Measurements from ENCODE around the gene SLC25A10. TPM values are rescaled to one million over a fixed set of nuclear protein-coding genes. Genes with fewer than 3 reads are reported as not detected.
A peak's percentile ranks its signal among the peaks of the same experiment; 100 is the strongest.

SLC25A10 gene
- total and polyA plus RNA-seq, 2 of the 4 experiments (the other 2 are of a cell fraction) = 14.9 to 19.0 TPM

- peak overlapping the region; percentile 61 for H3K9ac ChIP-seq (ENCODE audit: low read depth, low read length)
- H3K4me1 ChIP-seq (ENCODE audit: control insufficient read depth, insufficient read depth, low read length) = peaks cover 7% of the 10 kb centered on the region
- CTCF ChIA-PET = no interaction called here
- peaks cover 31% of the 10 kb centered on the region for H4K20me1 ChIP-seq (ENCODE audit: insufficient read depth, low read length)
- H3K27ac ChIP-seq (ENCODE audit: insufficient read depth, low read length) = peak overlapping the region; percentile 66
- H2BK5ac ChIP-seq (ENCODE audit: low read depth, low read length, poor library complexity, severe bottlenecking) = peak overlapping the region; percentile 53
- peak overlapping the region; percentile 75 for H2AK9ac ChIP-seq (replicated peaks; ENCODE audit: low read depth, low read length, poor library complexity)
- H2BK15ac ChIP-seq (ENCODE audit: low read depth, low read length) = no peak overlapping the region
- peak overlapping the region; percentile 5; the same call in 1 of the 2 replicates for H4K5ac ChIP-seq (ENCODE audit: low read depth, low read length)
- peak overlapping the region; percentile 79 for H3K4me3 ChIP-seq (ENCODE audit: insufficient read depth, low read depth, low read length)
- ATAC-seq (ENCODE audit: low read depth) (peak; percentile 16; the same call in 1 of the 2 replicates), DNase-seq (no peak)
- H3K9me1 ChIP-seq (ENCODE audit: insufficient read depth, low read length) = no peaks in the 10 kb centered on the region
- peaks cover 27% of the 10 kb centered on the region for H3K36me3 ChIP-seq (ENCODE audit: control insufficient read depth, insufficient read depth, low read length)
- peak overlapping the region; percentile 76 for H3K4me2 ChIP-seq (ENCODE audit: low read depth, low read length)
- BruUV-seq (replicated peaks) = no TSS peak
- intact Hi-C loops (cut with micrococcal nuclease) (no loop called here), in situ Hi-C loops (cut with MboI; ENCODE audit: low sequenced_read_pairs) (no loop called here), dilution Hi-C loops (cut with HindIII; ENCODE audit: low sequenced_read_pairs, unreplicated experiment) (no loop called here)
- H3K4ac ChIP-seq (ENCODE audit: low read depth, low read length) = peak overlapping the region; percentile 64
- H3K14ac ChIP-seq (replicated peaks; ENCODE audit: low read depth, low read length) = peak overlapping the region; percentile 86
- no peak overlapping the region for H2BK120ac ChIP-seq (ENCODE audit: low read depth, low read length)
- H3K23ac ChIP-seq (ENCODE audit: low read depth, low read length) = peak overlapping the region; percentile 34
- peak overlapping the region; percentile 93 for H2AFZ ChIP-seq (replicated peaks; ENCODE audit: low read length, poor library complexity)
- POLR2A ChIA-PET (ENCODE audit: unreplicated experiment) = no interaction called here
- WGBS, 2 experiments (ENCODE audit: extremely low coverage in 2 of 2, insufficient read length in 1 of 2) = 63% methylated on average over 2 of the region's 27 CpGs; no CpG with 5 or more reads in 1 of the 2 experiments
- H4K8ac ChIP-seq (ENCODE audit: low read depth in 2 of 2, low read length in 2 of 2) = peak overlapping the region; percentile 60 to 69; a peak in 3 of 4 replicates
- H3K56ac ChIP-seq (ENCODE audit: extremely low read depth, insufficient read depth, low read length) = peak overlapping the region; percentile 43; the same call in 1 of the 2 replicates
- no peaks in the 10 kb centered on the region for H3K27me3 ChIP-seq (ENCODE audit: control insufficient read depth, insufficient read depth, low read length)
- peaks cover 12 to 51% of the 10 kb centered on the region in 2 experiments for H3K79me1 ChIP-seq (ENCODE audit: low read depth in 1 of 2, low read length in 2 of 2)
- H3K18ac ChIP-seq (ENCODE audit: low read depth, low read length) = no peak overlapping the region
- peak overlapping the region; percentile 87 for H2AK5ac ChIP-seq (ENCODE audit: low read depth, low read length)
- TF ChIP-seq MXI1 (IDR thresholded peaks at IDR 0.05; ENCODE audit: borderline replicate concordance, low read depth, low read length) = peak; percentile 66; the same call in 1 of the 2 replicates
- no peak for TF ChIP-seq RCOR1 (IDR thresholded peaks at IDR 0.05; ENCODE audit: insufficient replicate concordance, low read length)
- no peak overlapping the region for H2BK20ac ChIP-seq (ENCODE audit: low read depth, low read length)
- no peak overlapping the region for H4K91ac ChIP-seq (ENCODE audit: insufficient read depth, low read depth, low read length)
- no peaks in the 10 kb centered on the region for H3K9me3 ChIP-seq (ENCODE audit: control insufficient read depth, insufficient read depth, low read length)
These were observed 8.1 kb upstream of the SLC25A10 start for GRCh38 chr17:81703747-81704654.

Measured in IMR-90 (cell line).